ENCODE results near the gene EVC2. TPM values are rescaled to one million over a fixed set of nuclear protein-coding genes. Genes with fewer than 3 reads are reported as not detected.

The EVC2 gene
- polyA plus RNA-seq, 3 donors: 0.04 to 0.12 (median 0.08) TPM

DNA sequence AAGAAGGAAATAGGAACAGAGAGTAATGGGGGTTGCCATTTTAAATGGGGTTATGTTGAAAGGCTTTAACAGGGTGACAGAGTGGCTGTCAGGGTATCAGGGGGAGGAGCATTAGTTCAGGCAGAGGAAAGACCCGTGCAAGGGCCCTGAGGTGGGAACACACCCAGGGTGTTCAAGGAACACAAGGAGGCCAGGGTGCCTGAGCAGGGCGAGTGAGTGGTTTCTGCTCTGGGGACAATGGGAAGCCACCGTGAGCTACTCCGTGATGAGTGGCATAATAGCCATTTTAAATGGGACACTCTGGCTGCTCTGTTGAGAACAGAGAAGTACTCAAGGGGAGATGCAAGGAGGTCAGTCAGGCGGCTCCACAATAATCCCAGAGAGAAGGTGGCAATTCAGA is 4.5 kb downstream of the EVC2 start:
- H3K27ac ChIP-seq (ENCODE audit: low read depth in 1 of 2, low read length in 2 of 2): no peak overlapping the region
- no peak overlapping the region for H3K4me3 ChIP-seq (replicated peaks in 1 of 3; ENCODE audit: low read depth in 2 of 3, low read length in 3 of 3)
- intact Hi-C loops (cut with micrococcal nuclease): no loop called here
- TF ChIP-seq, protein P1, sequence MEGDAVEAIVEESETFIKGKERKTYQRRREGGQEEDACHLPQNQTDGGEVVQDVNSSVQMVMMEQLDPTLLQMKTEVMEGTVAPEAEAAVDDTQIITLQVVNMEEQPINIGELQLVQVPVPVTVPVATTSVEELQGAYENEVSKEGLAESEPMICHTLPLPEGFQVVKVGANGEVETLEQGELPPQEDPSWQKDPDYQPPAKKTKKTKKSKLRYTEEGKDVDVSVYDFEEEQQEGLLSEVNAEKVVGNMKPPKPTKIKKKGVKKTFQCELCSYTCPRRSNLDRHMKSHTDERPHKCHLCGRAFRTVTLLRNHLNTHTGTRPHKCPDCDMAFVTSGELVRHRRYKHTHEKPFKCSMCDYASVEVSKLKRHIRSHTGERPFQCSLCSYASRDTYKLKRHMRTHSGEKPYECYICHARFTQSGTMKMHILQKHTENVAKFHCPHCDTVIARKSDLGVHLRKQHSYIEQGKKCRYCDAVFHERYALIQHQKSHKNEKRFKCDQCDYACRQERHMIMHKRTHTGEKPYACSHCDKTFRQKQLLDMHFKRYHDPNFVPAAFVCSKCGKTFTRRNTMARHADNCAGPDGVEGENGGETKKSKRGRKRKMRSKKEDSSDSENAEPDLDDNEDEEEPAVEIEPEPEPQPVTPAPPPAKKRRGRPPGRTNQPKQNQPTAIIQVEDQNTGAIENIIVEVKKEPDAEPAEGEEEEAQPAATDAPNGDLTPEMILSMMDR (IDR thresholded peaks at IDR 0.05): no peak
- Mint-ChIP-seq H3K4me3 (no peak overlapping the region), H3K36me3 (no peaks in the 10 kb centered on the region), H3K27ac (no peak overlapping the region), H3K27me3 (ENCODE audit: low read depth in 3 of 3) (peaks cover 19 to 24% (median 21%) of the 10 kb centered on the region in 3 donors), H3K4me1 (peaks cover 12% of the 10 kb centered on the region), H3K9me3 (peaks cover 0 to 13% (median 7%) of the 10 kb centered on the region in 7 donors)
- H3K36me3 ChIP-seq (replicated peaks in 1 of 2; ENCODE audit: control insufficient read depth in 1 of 2, insufficient read depth in 2 of 2, low read length in 2 of 2): no peaks in the 10 kb centered on the region
- no peak overlapping the region for H3K4me2 ChIP-seq (replicated peaks; ENCODE audit: extremely low read depth, low read length, poor library complexity, severe bottlenecking)
- H3K4me1 ChIP-seq (ENCODE audit: control insufficient read depth in 1 of 2, insufficient read depth in 2 of 2, low read length in 2 of 2): peaks cover 9 to 16% of the 10 kb centered on the region in 2 donors
- H3K9ac ChIP-seq (ENCODE audit: insufficient read depth, low read length, poor library complexity, severe bottlenecking): no peak overlapping the region
- no peak for DNase-seq
- H4K20me1 ChIP-seq (ENCODE audit: insufficient read depth, low read length): no peaks in the 10 kb centered on the region
- H3K79me2 ChIP-seq (ENCODE audit: insufficient read depth, low read length): no peaks in the 10 kb centered on the region
- WGBS (ENCODE audit: insufficient coverage): 97% methylated on average over 5 of the region's 5 CpGs
- peaks cover 0 to 14% of the 10 kb centered on the region in 2 donors for H3K27me3 ChIP-seq (ENCODE audit: control insufficient read depth in 2 of 2, insufficient read depth in 2 of 2, low read length in 2 of 2)
- no peaks in the 10 kb centered on the region for H3K9me3 ChIP-seq (replicated peaks in 1 of 2; ENCODE audit: control insufficient read depth in 1 of 2, insufficient read depth in 1 of 2, low read length in 2 of 2)
- no peak overlapping the region for H2AFZ ChIP-seq (ENCODE audit: insufficient read depth, low read depth, low read length, poor library complexity, severe bottlenecking)

DNA sequence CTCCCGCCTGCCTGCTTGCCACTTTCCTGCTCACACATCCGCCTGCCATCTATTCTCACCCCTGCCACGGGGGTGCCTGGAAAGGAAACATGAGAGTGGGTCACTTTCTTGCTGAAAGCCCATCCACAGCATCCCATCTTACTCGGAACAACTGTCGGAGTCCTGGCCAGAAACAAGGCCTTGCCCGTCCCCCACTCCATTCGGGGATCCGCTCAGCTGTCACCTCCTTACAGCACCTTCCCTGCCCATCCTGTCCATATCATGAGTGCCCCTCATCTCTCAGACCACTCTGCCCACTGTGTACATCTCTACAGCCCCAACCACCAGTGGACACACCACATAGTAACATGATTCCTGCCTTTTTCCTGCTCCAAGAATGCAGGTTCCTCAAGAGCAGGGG is 6.4 kb downstream of the EVC2 start:
- H3K27ac ChIP-seq (ENCODE audit: low read depth in 1 of 2, low read length in 2 of 2): no peak overlapping the region
- H3K27me3 ChIP-seq (ENCODE audit: control insufficient read depth in 2 of 2, insufficient read depth in 2 of 2, low read length in 2 of 2): no peaks in the 10 kb centered on the region
- no peaks in the 10 kb centered on the region for H3K36me3 ChIP-seq (replicated peaks in 1 of 2; ENCODE audit: control insufficient read depth in 1 of 2, insufficient read depth in 2 of 2, low read length in 2 of 2)
- no peaks in the 10 kb centered on the region for H3K36me3 Mint-ChIP-seq
- no peaks in the 10 kb centered on the region for H3K9me3 ChIP-seq (replicated peaks in 1 of 2; ENCODE audit: control insufficient read depth in 1 of 2, insufficient read depth in 1 of 2, low read length in 2 of 2)
- H2AFZ ChIP-seq (ENCODE audit: insufficient read depth, low read depth, low read length, poor library complexity, severe bottlenecking): no peak overlapping the region
- no peak overlapping the region for H3K4me2 ChIP-seq (replicated peaks; ENCODE audit: extremely low read depth, low read length, poor library complexity, severe bottlenecking)
- H3K4me1 Mint-ChIP-seq: peaks cover 2% of the 10 kb centered on the region
- H4K20me1 ChIP-seq (ENCODE audit: insufficient read depth, low read length): no peaks in the 10 kb centered on the region
- H3K79me2 ChIP-seq (ENCODE audit: insufficient read depth, low read length): no peaks in the 10 kb centered on the region
- H3K4me1 ChIP-seq (ENCODE audit: control insufficient read depth in 1 of 2, insufficient read depth in 2 of 2, low read length in 2 of 2): no peaks in the 10 kb centered on the region
- no peak overlapping the region for H3K4me3 Mint-ChIP-seq
- 93% methylated on average over 7 of the region's 8 CpGs for WGBS (ENCODE audit: insufficient coverage)
- TF ChIP-seq, protein P1 (IDR thresholded peaks at IDR 0.05): no peak
- intact Hi-C loops (cut with micrococcal nuclease): no loop called here
- peaks cover 0 to 10% (median 2%) of the 10 kb centered on the region in 7 donors for H3K9me3 Mint-ChIP-seq
- H3K9ac ChIP-seq (ENCODE audit: insufficient read depth, low read length, poor library complexity, severe bottlenecking): no peak overlapping the region
- no peak overlapping the region for H3K27ac Mint-ChIP-seq
- no peak for DNase-seq
- H3K4me3 ChIP-seq (replicated peaks in 1 of 3; ENCODE audit: low read depth in 2 of 3, low read length in 3 of 3): no peak overlapping the region
- H3K27me3 Mint-ChIP-seq (ENCODE audit: low read depth in 3 of 3): peaks cover 4 to 8% (median 6%) of the 10 kb centered on the region in 3 donors
